ENCODE data around the gene CARD10. TPM values are rescaled to one million over a fixed set of nuclear protein-coding genes. Genes with fewer than 3 reads are reported as not detected.

The CARD10 gene
- total RNA-seq, 4 donors from 2014 or later: 6.5 to 17.3 (median 11.0) TPM

- no peak for TF ChIP-seq CTCF (IDR thresholded peaks at IDR 0.05)
- no peak for TF ChIP-seq POLR2A (IDR thresholded peaks at IDR 0.05)
- intact Hi-C loops (cut with DNase I): no loop called here
- no peak overlapping the region for H3K4me3 ChIP-seq (replicated peaks in 1 of 3)
- no peaks in the 10 kb centered on the region for H3K9me3 ChIP-seq
- no peaks in the 10 kb centered on the region for H3K36me3 ChIP-seq
- no peak for DNase-seq
- H3K27me3 ChIP-seq: no peaks in the 10 kb centered on the region
- 97 to 100% methylated on average over 3 of the region's 3 CpGs for WGBS, 2 donors
- peaks cover 0 to 22% of the 10 kb centered on the region in 2 donors for H3K4me1 ChIP-seq
- H3K27ac ChIP-seq: peak overlapping the region in 2 of 3 donors; percentile 0 to 43
Measured at GRCh38 chr22:37503183-37503683, 16.0 kb downstream of the CARD10 start.

- TF ChIP-seq CTCF (IDR thresholded peaks at IDR 0.05) (no peak), POLR2A (IDR thresholded peaks at IDR 0.05) (no peak)
- DNase-seq: peak in 1 of 2 donors; percentile 29
- 74 to 83% methylated on average over 11 to 13 of the region's 16 CpGs for WGBS, 2 donors
- no peaks in the 10 kb centered on the region for H3K27me3 ChIP-seq
- H3K36me3 ChIP-seq: no peaks in the 10 kb centered on the region
- H3K9me3 ChIP-seq: no peaks in the 10 kb centered on the region
- H3K4me1 ChIP-seq: peaks cover 0 to 22% of the 10 kb centered on the region in 2 donors
- peak overlapping the region in 2 of 3 donors; percentile 24 to 43 for H3K27ac ChIP-seq
- intact Hi-C loops (cut with DNase I): no loop called here
- no peak overlapping the region for H3K4me3 ChIP-seq (replicated peaks in 1 of 3)
Measured at GRCh38 chr22:37502342-37503182, 16.7 kb downstream of the CARD10 start.

- no peaks in the 10 kb centered on the region for H3K27me3 ChIP-seq
Measured at GRCh38 chr22:37501610-37502341, 17.4 kb downstream of the CARD10 start.

GRCh38 chr22:37500745-37501609, 18.2 kb downstream of the CARD10 start:
- Histone ChIP-seq H3K9me3 (no peaks in the 10 kb centered on the region), H3K4me1 (peaks cover 0 to 22% of the 10 kb centered on the region in 2 donors), H3K27me3 (no peaks in the 10 kb centered on the region), H3K4me3 (replicated peaks in 1 of 3) (no peak overlapping the region), H3K27ac (peak overlapping the region in 1 of 3 donors; percentile 43), H3K36me3 (no peaks in the 10 kb centered on the region)
- 62 to 66% methylated on average over 23 of the region's 24 CpGs for WGBS, 2 donors
- TF ChIP-seq CTCF (IDR thresholded peaks at IDR 0.05) (no peak), POLR2A (IDR thresholded peaks at IDR 0.05) (no peak)
- peak in 1 of 2 donors; percentile 40 for DNase-seq
- intact Hi-C loops (cut with DNase I): no loop called here

More at GRCh38 chr22:37501610-37502341, 17.4 kb downstream of the CARD10 start:
- intact Hi-C loops (cut with DNase I): no loop called here
- Histone ChIP-seq H3K27ac (peak overlapping the region in 2 of 3 donors; percentile 24 to 43), H3K36me3 (no peaks in the 10 kb centered on the region), H3K4me3 (replicated peaks in 1 of 3) (no peak overlapping the region), H3K4me1 (peaks cover 0 to 22% of the 10 kb centered on the region in 2 donors), H3K9me3 (no peaks in the 10 kb centered on the region)
- TF ChIP-seq CTCF (IDR thresholded peaks at IDR 0.05) (no peak), POLR2A (IDR thresholded peaks at IDR 0.05) (no peak)
- 51 to 66% methylated on average over 14 of the region's 14 CpGs for WGBS, 2 donors
- DNase-seq: peak in 1 of 2 donors; percentile 29
